Right lobe of liver (tissue), 4 donors: Measurements from ENCODE around the gene ENO4.

Experiments used
- POLR2A ChIP-seq: fragments of 450-650 bp; IDR thresholded peaks from one replicate; pipeline ENCODE4 v1.6.1; 2017; ENCODE audit warnings: antibody characterized with exemption, mild to moderate bottlenecking
- TF ChIP-seq, protein P1 (sequence below), 4 donors: fragments of 200-600 bp in 3 of 4; fragments of 450-650 bp in 1 of 4; IDR thresholded peaks; one replicate each; pipeline versions ENCODE4 v1.5.1 to v1.8.0; 2016 to 2022; ENCODE audit warnings: antibody characterized with exemption in 4 of 4, mild to moderate bottlenecking in 2 of 4
- donor health status: DM: no; HTN: no; CAD: no.
- donor health status: DM: no; HTN: no; CAD: no.
- donor health status: DM: no; HTN: yes; CAD: no.

GRCh38 chr10:116819999-116820677, 29.2 kb upstream of the ENO4 start:
- TF ChIP-seq, protein P1, sequence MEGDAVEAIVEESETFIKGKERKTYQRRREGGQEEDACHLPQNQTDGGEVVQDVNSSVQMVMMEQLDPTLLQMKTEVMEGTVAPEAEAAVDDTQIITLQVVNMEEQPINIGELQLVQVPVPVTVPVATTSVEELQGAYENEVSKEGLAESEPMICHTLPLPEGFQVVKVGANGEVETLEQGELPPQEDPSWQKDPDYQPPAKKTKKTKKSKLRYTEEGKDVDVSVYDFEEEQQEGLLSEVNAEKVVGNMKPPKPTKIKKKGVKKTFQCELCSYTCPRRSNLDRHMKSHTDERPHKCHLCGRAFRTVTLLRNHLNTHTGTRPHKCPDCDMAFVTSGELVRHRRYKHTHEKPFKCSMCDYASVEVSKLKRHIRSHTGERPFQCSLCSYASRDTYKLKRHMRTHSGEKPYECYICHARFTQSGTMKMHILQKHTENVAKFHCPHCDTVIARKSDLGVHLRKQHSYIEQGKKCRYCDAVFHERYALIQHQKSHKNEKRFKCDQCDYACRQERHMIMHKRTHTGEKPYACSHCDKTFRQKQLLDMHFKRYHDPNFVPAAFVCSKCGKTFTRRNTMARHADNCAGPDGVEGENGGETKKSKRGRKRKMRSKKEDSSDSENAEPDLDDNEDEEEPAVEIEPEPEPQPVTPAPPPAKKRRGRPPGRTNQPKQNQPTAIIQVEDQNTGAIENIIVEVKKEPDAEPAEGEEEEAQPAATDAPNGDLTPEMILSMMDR (IDR thresholded peaks at IDR 0.05): no peak
- TF ChIP-seq POLR2A: no peak
